Upper lobe of right lung (tissue), 1 donor: Measurements from ENCODE around the gene NDUFAF7. TPM values are rescaled to one million over a fixed set of nuclear protein-coding genes. Genes with fewer than 3 reads are reported as not detected.
"Not testable (repeated sequence)": the region's sequence is repeated elsewhere in the genome, so short reads cannot be mapped to it uniquely, and the experiment has no call there.

Source experiments
- ATAC-seq: fragments of 200-7000 bp; cut with Tn5 transposase; one replicate; pipeline ENCODE4 v1.9.1; 2020; ENCODE audit warnings: mild to moderate bottlenecking, moderate library complexity
- DNase-seq: peaks from one replicate; pipeline ENCODE4 v3.0.0-alpha.2; 2020
- H3K27ac ChIP-seq: fragments of 200-600 bp; one replicate; pipeline ENCODE4 v1.8.0; 2022
- H3K27me3 ChIP-seq: fragments of 200-600 bp; one replicate; pipeline ENCODE4 v1.8.0; 2022; ENCODE audit warnings: mild to moderate bottlenecking
- H3K36me3 ChIP-seq: fragments of 200-600 bp; one replicate; pipeline ENCODE4 v1.8.0; 2022
- H3K4me1 ChIP-seq: fragments of 200-600 bp; one replicate; pipeline ENCODE4 v1.8.0; 2022
- H3K4me3 ChIP-seq: fragments of 200-600 bp; one replicate; pipeline ENCODE4 v1.8.0; 2022; ENCODE audit warnings: mild to moderate bottlenecking
- H3K9me3 ChIP-seq: fragments of 200-600 bp; one replicate; pipeline ENCODE4 v1.8.0; 2022
- CTCF ChIP-seq: fragments of 200-600 bp; IDR thresholded peaks from one replicate; pipeline ENCODE4 v1.8.0; 2022; ENCODE audit warnings: antibody characterized with exemption
- intact Hi-C: fragments of 100-400 bp; cut with DNase I; formaldehyde crosslinking; loops from one replicate; pipeline ENCODE4 v1.11.0; 2022
- total RNA-seq: library from RNA; stranded (reverse); fragmentation: NEBNext Ultra II Directional; extraction: Animal tissue kit (Norgen Biotek cat#: 25700); gene quantifications from one replicate; pipeline ENCODE4 v1.2.1, GENCODE V29; 2021
- donor health status: DM: no; HTN: yes; CAD: no; lungs with severe emphysema.

Gene NDUFAF7
- total RNA-seq, 1 donor from 2014 or later = 16.7 TPM

GRCh38 chr2:37291680-37292079, 60.2 kb downstream of the NDUFAF7 start:
- ATAC-seq (no peak), DNase-seq (no peak)
- Histone ChIP-seq H3K4me3 (no peak overlapping the region), H3K27ac (no peak overlapping the region), H3K9me3 (no peaks in the 10 kb centered on the region), H3K4me1 (no peaks in the 10 kb centered on the region), H3K36me3 (peaks cover 35% of the 10 kb centered on the region), H3K27me3 (no peaks in the 10 kb centered on the region)
- no peak for TF ChIP-seq CTCF
- intact Hi-C loops = no loop called here

- H3K27ac ChIP-seq, H3K4me1 ChIP-seq, DNase-seq, H3K9me3 ChIP-seq, H3K4me3 ChIP-seq, intact Hi-C loops, ATAC-seq, H3K27me3 ChIP-seq: not testable (repeated sequence)
- peaks cover 15% of the 10 kb centered on the region for H3K36me3 ChIP-seq
These were observed 63.4 kb downstream of the NDUFAF7 start for GRCh38 chr2:37294858-37295257.

- Histone ChIP-seq H3K4me1 (no peaks in the 10 kb centered on the region), H3K36me3 (peaks cover 12% of the 10 kb centered on the region), H3K27me3 (no peaks in the 10 kb centered on the region), H3K27ac (no peak overlapping the region), H3K4me3 (no peak overlapping the region), H3K9me3 (no peaks in the 10 kb centered on the region)
- DNase-seq (no peak), ATAC-seq (no peak)
- intact Hi-C loops = no loop called here
- TF ChIP-seq CTCF = no peak
These were observed 64.1 kb downstream of the NDUFAF7 start for GRCh38 chr2:37295469-37296073.

- intact Hi-C loops = no loop called here
- Histone ChIP-seq H3K27me3 (no peaks in the 10 kb centered on the region), H3K9me3 (no peaks in the 10 kb centered on the region), H3K27ac (no peak overlapping the region), H3K36me3 (no peaks in the 10 kb centered on the region), H3K4me1 (no peaks in the 10 kb centered on the region), H3K4me3 (no peak overlapping the region)
- DNase-seq = no peak
- no peak for TF ChIP-seq CTCF
- no peak for ATAC-seq
These were observed 66.2 kb downstream of the NDUFAF7 start for GRCh38 chr2:37297632-37298031.

Other genes with a start within 250 kb of the NDUFAF7 start
- gene HEATR5B, start 147.3 kb upstream of the NDUFAF7 start, total RNA-seq = 23.1 TPM
- 7.8 TPM for gene GPATCH11, start 147.1 kb upstream of the NDUFAF7 start, total RNA-seq
- 57.1 TPM for gene EIF2AK2, start 74.7 kb upstream of the NDUFAF7 start, total RNA-seq
- gene SULT6B1, start 43.0 kb upstream of the NDUFAF7 start, total RNA-seq = not detected
- gene CEBPZOS, start 35.2 kb upstream of the NDUFAF7 start, total RNA-seq = 38.8 TPM
- gene CEBPZ, start 62 bp upstream of the NDUFAF7 start, total RNA-seq = 47.7 TPM
- gene PRKD3, start 93.2 kb downstream of the NDUFAF7 start, total RNA-seq = 43.6 TPM
- 4.9 TPM for gene QPCT, start 113.0 kb downstream of the NDUFAF7 start, total RNA-seq